Gastrocnemius medialis (tissue), 4 donors: Measurements from ENCODE around the gene SRGAP1. TPM values are rescaled to one million over a fixed set of nuclear protein-coding genes. Genes with fewer than 3 reads are reported as not detected.
"Not testable (repeated sequence)": the region's sequence is repeated elsewhere in the genome, so short reads cannot be mapped to it uniquely, and the experiment has no call there.

Experiments used
- ATAC-seq, 2 donors: fragments of 150-250 bp; one replicate each; pipeline ENCODE4 v1.9.1; 2016
- DNase-seq, 2 donors: peaks; one replicate each; pipeline ENCODE4 v3.0.0-alpha.2; 2019
- H3K27ac ChIP-seq, 4 donors: fragments of 200-600 bp; sonication (generic); 1 replicate in 1 of 4; 2 replicates in 3 of 4; pipeline ENCODE4 v1.5.1; 2016 to 2018; ENCODE audit warnings: mild to moderate bottlenecking in 2 of 4, moderate library complexity in 1 of 4
- H3K27me3 ChIP-seq, 3 donors: fragments of 200-600 bp; sonication (generic) in 2 of 3; 1 replicate in 1 of 3; 2 replicates in 2 of 3; pipeline versions ENCODE4 v1.5.1 to v1.6.0; 2016 to 2019; ENCODE audit warnings: mild to moderate bottlenecking in 1 of 3, moderate library complexity in 1 of 3
- H3K36me3 ChIP-seq, 2 donors: fragments of 200-600 bp; sonication (generic) in 1 of 2; one replicate each; pipeline ENCODE4 v1.5.1; 2017 to 2018
- H3K4me1 ChIP-seq, 2 donors: fragments of 200-600 bp; sonication (generic) in 1 of 2; one replicate each; pipeline ENCODE4 v1.5.1; 2016 to 2017; ENCODE audit warnings: mild to moderate bottlenecking in 2 of 2
- H3K4me3 ChIP-seq, 4 donors: fragments of 200-600 bp; sonication (generic) in 3 of 4; 1 replicate in 1 of 4; 2 replicates in 3 of 4; pipeline ENCODE4 v1.5.1; 2016 to 2019; ENCODE audit warnings: mild to moderate bottlenecking in 2 of 4
- H3K9me3 ChIP-seq, 3 donors: fragments of 200-600 bp; sonication (generic) in 2 of 3; 1 replicate in 1 of 3; 2 replicates in 2 of 3; pipeline ENCODE4 v1.5.1; 2016 to 2019
- CTCF ChIP-seq, 5 experiments: fragments of 450-650 bp in 3 of 5; fragments of 200-600 bp in 2 of 5; sonication (generic) in 2 of 5; IDR thresholded peaks in 4 of 5; conservative IDR thresholded peaks in 1 of 5; 1 replicate in 4 of 5; 2 replicates in 1 of 5; pipeline ENCODE4 v1.5.1; 2016 to 2019; ENCODE audit warnings: antibody characterized with exemption in 5 of 5, mild to moderate bottlenecking in 3 of 5, moderate library complexity in 3 of 5
- POLR2A ChIP-seq, 2 donors: fragments of 450-650 bp; IDR thresholded peaks; one replicate each; pipeline ENCODE4 v1.6.1; 2017; ENCODE audit warnings: antibody characterized with exemption in 2 of 2, mild to moderate bottlenecking in 2 of 2, moderate library complexity in 2 of 2
- in situ Hi-C, 4 donors: fragments of 200-750 bp; cut with MboI; loops; one replicate each; pipeline versions ENCODE4 v1.15.0 to v1.8.0; 2017; ENCODE audit warnings: low sequenced_read_pairs in 4 of 4
- intact Hi-C: fragments of 100-400 bp; cut with DNase I; formaldehyde crosslinking; loops from one replicate; pipeline ENCODE4 v1.15.1; 2023; ENCODE audit warnings: low total_unique reads
- total RNA-seq, 4 donors: library from RNA; depleted of rRNA; stranded (reverse); fragments of >200 nt; gene quantifications; one replicate each; pipeline versions ENCODE4 v1.1.0 to v1.2.3, GENCODE V29; 2016

Gene SRGAP1
- total RNA-seq, 4 donors from 2014 or later, result 0.36 to 0.85 (median 0.66) TPM

GRCh38 chr12:64160711-64161060, 316.2 kb downstream of the SRGAP1 start:
- Histone ChIP-seq H3K4me3 (no peak overlapping the region), H3K36me3 (no peaks in the 10 kb centered on the region), H3K27me3 (no peaks in the 10 kb centered on the region), H3K4me1 (no peaks in the 10 kb centered on the region), H3K27ac (no peak overlapping the region), H3K9me3 (no peaks in the 10 kb centered on the region)
- in situ Hi-C loops, result no loop called here
- DNase-seq (no peak), ATAC-seq (no peak)
- TF ChIP-seq CTCF (IDR thresholded peaks at IDR 0.05 in 4 of 5, conservative IDR thresholded peaks at IDR 0.05 in 1 of 5) (no peak), POLR2A (IDR thresholded peaks at IDR 0.05) (no peak)
- intact Hi-C loops, result no loop called here

GRCh38 chr12:64166606-64167005, 322.1 kb downstream of the SRGAP1 start:
- H3K9me3 ChIP-seq, H3K27ac ChIP-seq, H3K4me1 ChIP-seq, H3K36me3 ChIP-seq, intact Hi-C loops, DNase-seq, in situ Hi-C loops, H3K4me3 ChIP-seq, ATAC-seq, H3K27me3 ChIP-seq: not testable (repeated sequence)

- H3K27me3 ChIP-seq, H3K27ac ChIP-seq, H3K36me3 ChIP-seq, H3K4me1 ChIP-seq, H3K9me3 ChIP-seq, intact Hi-C loops, ATAC-seq, H3K4me3 ChIP-seq, DNase-seq, in situ Hi-C loops: not testable (repeated sequence)
These were observed 322.5 kb downstream of the SRGAP1 start for GRCh38 chr12:64167041-64167440.

GRCh38 chr12:64170024-64170423, 325.5 kb downstream of the SRGAP1 start:
- intact Hi-C loops, result no loop called here
- in situ Hi-C loops, result no loop called here
- H3K36me3 ChIP-seq, result no peaks in the 10 kb centered on the region
- no peaks in the 10 kb centered on the region for H3K4me1 ChIP-seq
- no peaks in the 10 kb centered on the region for H3K27me3 ChIP-seq
- no peak overlapping the region for H3K27ac ChIP-seq
- no peak for ATAC-seq
- no peak for DNase-seq
- no peak for TF ChIP-seq CTCF (IDR thresholded peaks at IDR 0.05 in 4 of 5, conservative IDR thresholded peaks at IDR 0.05 in 1 of 5)
- no peak for TF ChIP-seq POLR2A (IDR thresholded peaks at IDR 0.05)
- H3K4me3 ChIP-seq, result no peak overlapping the region
- H3K9me3 ChIP-seq, result no peaks in the 10 kb centered on the region

GRCh38 chr12:64170730-64171129, 326.2 kb downstream of the SRGAP1 start:
- Histone ChIP-seq H3K4me3 (no peak overlapping the region), H3K36me3 (no peaks in the 10 kb centered on the region), H3K4me1 (no peaks in the 10 kb centered on the region), H3K9me3 (no peaks in the 10 kb centered on the region), H3K27me3 (no peaks in the 10 kb centered on the region), H3K27ac (no peak overlapping the region)
- no peak for ATAC-seq
- DNase-seq, result no peak
- TF ChIP-seq POLR2A (IDR thresholded peaks at IDR 0.05) (no peak), CTCF (IDR thresholded peaks at IDR 0.05 in 4 of 5, conservative IDR thresholded peaks at IDR 0.05 in 1 of 5) (no peak)
- intact Hi-C loops, result no loop called here
- in situ Hi-C loops, result no loop called here

- DNase-seq (no peak), ATAC-seq (no peak)
- intact Hi-C loops (no loop called here), in situ Hi-C loops (no loop called here)
- TF ChIP-seq CTCF (IDR thresholded peaks at IDR 0.05 in 4 of 5, conservative IDR thresholded peaks at IDR 0.05 in 1 of 5) (no peak), POLR2A (IDR thresholded peaks at IDR 0.05) (no peak)
- Histone ChIP-seq H3K4me1 (no peaks in the 10 kb centered on the region), H3K36me3 (no peaks in the 10 kb centered on the region), H3K4me3 (no peak overlapping the region), H3K27ac (no peak overlapping the region), H3K27me3 (no peaks in the 10 kb centered on the region), H3K9me3 (no peaks in the 10 kb centered on the region)
These were observed 327.2 kb downstream of the SRGAP1 start for GRCh38 chr12:64171715-64172114.
